ENCODE data around the gene ASB16. TPM values are rescaled to one million over a fixed set of nuclear protein-coding genes. Genes with fewer than 3 reads are reported as not detected.

The ASB16 gene
- total and polyA plus RNA-seq, 12 donors = 0.64 to 16.4 (median 13.4) TPM

DNA sequence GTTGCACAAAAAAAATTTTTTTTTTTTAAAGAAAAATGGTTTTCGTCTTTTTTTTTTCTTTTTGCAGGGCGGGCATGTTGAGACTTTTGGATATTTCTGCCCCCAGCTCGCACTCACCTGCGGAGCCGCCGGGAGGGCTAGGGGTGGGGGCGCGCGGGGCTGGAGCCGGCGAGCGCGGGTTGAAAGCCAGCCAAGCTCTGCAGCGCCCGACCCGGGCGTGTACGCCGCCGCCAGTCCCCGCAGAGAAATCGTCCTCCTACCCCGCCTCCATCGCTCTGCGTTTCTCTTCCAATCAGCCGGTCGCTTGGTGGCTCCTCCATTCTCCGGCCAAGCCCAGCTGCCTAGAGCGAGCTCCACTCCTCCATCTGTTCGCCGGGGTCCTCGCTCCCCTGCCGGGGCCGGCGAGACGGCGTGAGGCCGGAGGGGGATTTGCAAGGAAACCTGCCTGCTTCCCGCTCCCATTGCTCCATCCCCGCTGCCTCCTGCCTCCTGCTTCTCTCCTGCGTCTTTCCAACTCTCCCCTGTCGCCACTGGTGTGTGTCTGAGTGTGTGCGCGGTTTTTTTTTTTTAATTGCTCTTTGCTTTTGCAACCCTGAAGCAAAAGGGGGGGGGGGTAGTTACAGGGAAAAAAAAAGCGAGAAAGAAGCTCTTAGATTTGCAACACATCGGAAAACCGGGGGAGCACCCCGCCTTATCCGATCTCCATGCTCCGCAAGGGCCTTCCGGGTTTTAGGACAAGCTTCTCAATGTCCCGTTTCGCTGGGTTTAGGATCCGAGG is 50.8 kb downstream of the ASB16 start:
- ATAC-seq (peak; percentile 23 to 69 (median 53)), DNase-seq (peak; percentile 84 to 86)

GRCh38 chr17:44221862-44222111 is 51.3 kb downstream of the ASB16 start:
- Histone ChIP-seq H3K9me3 (no peaks in the 10 kb centered on the region), H3K4me3 (peak overlapping the region; percentile 47 to 98 (median 92)), H3K27ac (peak overlapping the region; percentile 98 to 100 (median 100)), H3K4me1 (peaks cover 11 to 44% (median 40%) of the 10 kb centered on the region in 9 donors), H3K36me3 (peaks cover 0 to 7% (median 0%) of the 10 kb centered on the region in 9 donors), H3K27me3 (no peaks in the 10 kb centered on the region)
- TF ChIP-seq CTCF (IDR thresholded peaks at IDR 0.05) = no peak
- 0 to 1% methylated on average over 17 of the region's 17 CpGs for WGBS, 2 donors
- DNase-seq (peak in 1 of 2 donors; percentile 47), ATAC-seq (no peak)
- intact Hi-C loops (cut with DNase I) = loop anchor here in 6 of 10 donors (1.0 to 10.0 kb wide), 6 partner anchors 53 to 104 kb away; partner anchors contain the start of gene SLC25A39 (in 3 of the 6)

More for the DNA sequence above, 50.8 kb downstream of the ASB16 start:
- peak overlapping the region; percentile 98 to 100 (median 100) for H3K27ac ChIP-seq
- WGBS, 2 donors = 0% methylated on average over 54 of the region's 54 CpGs
- H3K36me3 ChIP-seq = peaks cover 0 to 12% (median 5%) of the 10 kb centered on the region in 9 donors
- peak in 2 of 9 donors; percentile 4 to 11 for TF ChIP-seq CTCF (IDR thresholded peaks at IDR 0.05)
- H3K27me3 ChIP-seq = no peaks in the 10 kb centered on the region
- intact Hi-C loops (cut with DNase I) = loop anchor here in 5 of 10 donors (1.0 to 10.0 kb wide), 5 partner anchors 54 to 104 kb away; partner anchors contain the start of gene SLC25A39 (in 3 of the 5)
- H3K4me1 ChIP-seq = peaks cover 11 to 49% (median 45%) of the 10 kb centered on the region in 9 donors
- H3K4me3 ChIP-seq = peak overlapping the region; percentile 47 to 98 (median 92)
- H3K9me3 ChIP-seq = no peaks in the 10 kb centered on the region

DNA sequence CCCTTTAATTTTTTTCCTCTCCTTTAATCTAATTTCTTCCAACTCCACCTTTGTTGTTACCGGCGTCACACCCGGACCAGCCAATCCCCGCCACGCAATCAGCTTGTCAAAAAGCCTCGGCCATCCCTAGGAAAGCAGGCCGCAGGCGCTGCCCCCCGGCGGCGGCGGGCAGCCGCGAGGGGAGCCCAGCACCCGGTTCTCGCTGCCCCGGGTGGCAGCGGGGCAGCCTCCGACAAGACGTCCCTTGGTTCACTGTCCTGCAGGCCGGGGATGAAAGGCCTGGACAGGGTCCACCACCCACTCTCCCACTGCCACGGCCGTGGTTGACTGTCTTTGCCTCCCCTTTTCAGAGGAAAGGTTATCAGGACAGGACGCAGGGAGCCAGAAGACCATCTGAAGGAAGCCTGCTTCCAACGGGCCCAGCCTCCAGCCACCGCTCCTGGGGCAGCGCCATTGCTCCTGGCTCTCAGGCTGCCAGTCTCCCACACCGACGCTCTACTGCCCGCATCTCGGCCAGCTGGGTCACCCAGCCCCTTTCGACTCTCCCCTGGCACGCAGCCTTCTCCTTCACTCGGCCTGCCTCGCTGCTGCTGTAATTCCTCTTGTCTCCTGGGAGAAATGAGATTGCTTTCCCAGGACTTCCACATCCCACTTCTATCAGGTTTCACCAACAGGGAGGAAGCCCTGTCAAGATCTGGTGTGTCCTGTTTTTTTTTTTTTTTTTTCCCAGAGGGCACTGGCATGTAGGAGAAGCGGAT is 51.8 kb downstream of the ASB16 start:
- WGBS, 2 donors = 1% methylated on average over 36 of the region's 36 CpGs
- intact Hi-C loops (cut with DNase I) = loop anchor here in 4 of 10 donors (1.0 to 10.0 kb wide), 4 partner anchors 53 to 103 kb away; partner anchors contain the start of gene SLC25A39 (in 1 of the 4)
- no peaks in the 10 kb centered on the region for H3K27me3 ChIP-seq
- ATAC-seq (peak; percentile 25 to 67 (median 54)), DNase-seq (peak; percentile 81 to 86)
- H3K9me3 ChIP-seq = no peaks in the 10 kb centered on the region
- H3K4me3 ChIP-seq = peak overlapping the region; percentile 47 to 98 (median 92)
- H3K4me1 ChIP-seq = peaks cover 10 to 39% (median 35%) of the 10 kb centered on the region in 9 donors
- H3K36me3 ChIP-seq = peaks cover 0 to 2% (median 0%) of the 10 kb centered on the region in 9 donors
- H3K27ac ChIP-seq = peak overlapping the region; percentile 98 to 100 (median 100)
- TF ChIP-seq CTCF (IDR thresholded peaks at IDR 0.05) = peak in 6 of 9 donors; percentile 11 to 55 (median 34)

DNA sequence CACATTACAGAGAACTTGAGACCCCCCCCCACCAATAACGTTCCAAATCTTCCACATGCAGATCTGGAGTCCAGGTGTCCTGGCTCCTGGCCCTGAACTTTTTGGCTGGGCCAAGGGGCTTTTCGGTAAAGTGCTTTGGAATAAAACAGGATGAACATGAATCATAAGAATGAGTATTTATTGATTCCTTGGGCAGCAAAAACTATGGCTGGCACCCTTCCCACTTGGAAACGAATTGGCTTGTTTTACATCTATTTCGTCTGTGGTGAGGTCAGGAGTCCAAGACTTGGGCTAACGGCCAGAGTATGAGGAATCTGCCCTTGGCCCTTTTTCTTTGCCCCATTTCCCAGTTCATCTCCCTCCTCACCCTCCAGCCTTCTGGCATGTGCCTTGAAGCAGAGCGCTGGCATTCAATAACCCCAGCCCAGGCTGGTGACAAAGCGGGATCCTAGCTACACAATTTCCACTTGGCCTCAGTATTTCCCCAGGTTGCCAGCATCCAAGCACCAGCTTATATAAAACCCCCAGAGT is 53.1 kb downstream of the ASB16 start:
- Histone ChIP-seq H3K36me3 (no peaks in the 10 kb centered on the region), H3K9me3 (no peaks in the 10 kb centered on the region), H3K27ac (peak overlapping the region in 9 of 10 donors; percentile 98 to 100 (median 100)), H3K4me1 (peaks cover 6 to 29% (median 26%) of the 10 kb centered on the region in 9 donors), H3K27me3 (no peaks in the 10 kb centered on the region), H3K4me3 (no peak overlapping the region)
- no peak for ATAC-seq
- peak in 1 of 2 donors; percentile 45 for DNase-seq
- 43 to 59% methylated on average over 7 of the region's 7 CpGs for whole genome bisulfite sequencing, 2 donors
- intact Hi-C loops (cut with DNase I) = loop anchor here in 3 of 10 donors (5.0 to 10.0 kb wide), 3 partner anchors 51 to 99 kb away; partner anchors contain the start of gene SLC25A39 (in 1 of the 3)
- TF ChIP-seq CTCF (IDR thresholded peaks at IDR 0.05) = no peak

Measured in heart right ventricle (tissue), 16 donors.